HepG2 (cell line): ENCODE data around the gene DCDC2. TPM values are rescaled to one million over a fixed set of nuclear protein-coding genes. Genes with fewer than 3 reads are reported as not detected.

ENCODE experiments used
- BCL3 ChIP-seq: sonication (generic); formaldehyde crosslinking; IDR thresholded peaks from 2 replicates; pipeline ENCODE4 v1.5.1; 2020; ENCODE audit warnings: mild to moderate bottlenecking, missing genetic modification reagents, moderate library complexity
- CENPT ChIP-seq: sonication (generic); formaldehyde crosslinking; IDR thresholded peaks from 2 replicates; pipeline ENCODE4 v1.8.0; 2022; ENCODE audit warnings: low read depth, mild to moderate bottlenecking, moderate library complexity, missing genetic modification reagents
- FOSL2 ChIP-seq: sonication (generic); formaldehyde crosslinking; IDR thresholded peaks from 2 replicates; pipeline ENCODE4 v1.4.0; 2020; ENCODE audit warnings: missing genetic modification reagents
- MIER2 ChIP-seq: IDR thresholded peaks from 2 replicates; pipeline ENCODE4 v1.6.1; 2016; ENCODE audit warnings: missing biosample characterization, missing genetic modification reagents
- MIXL1 ChIP-seq: IDR thresholded peaks from 2 replicates; pipeline ENCODE4 v1.6.1; 2016
- MTA1 ChIP-seq: sonication (generic); formaldehyde crosslinking; IDR thresholded peaks from 2 replicates; pipeline ENCODE4 v1.4.0; 2020; ENCODE audit warnings: missing genetic modification reagents, mild to moderate bottlenecking, borderline replicate concordance
- MTF1 ChIP-seq: sonication (generic); formaldehyde crosslinking; IDR thresholded peaks from 2 replicates; pipeline ENCODE4 v1.5.0; 2020; ENCODE audit warnings: missing genetic modification reagents
- PATZ1 ChIP-seq: sonication (generic); formaldehyde crosslinking; IDR thresholded peaks from 2 replicates; pipeline ENCODE4 v1.4.0; 2020; ENCODE audit warnings: missing genetic modification reagents
- RXRB ChIP-seq: IDR thresholded peaks from 2 replicates; pipeline ENCODE4 v1.6.1; 2016; ENCODE audit warnings: borderline replicate concordance, missing genetic modification reagents, missing compliant biosample characterization
- SMAD3 ChIP-seq: sonication (generic); formaldehyde crosslinking; IDR thresholded peaks from 2 replicates; pipeline ENCODE4 v1.4.0; 2020; ENCODE audit warnings: missing genetic modification reagents
- ZBTB7B ChIP-seq: sonication (generic); formaldehyde crosslinking; IDR thresholded peaks from 2 replicates; pipeline ENCODE4 v1.4.0; 2020; ENCODE audit warnings: missing genetic modification reagents
- ZMYM2 ChIP-seq: sonication (generic); formaldehyde crosslinking; IDR thresholded peaks from 2 replicates; pipeline ENCODE4 v1.8.0; 2022; ENCODE audit warnings: mild to moderate bottlenecking, missing genetic modification reagents
- ZNF292 ChIP-seq: sonication (generic); formaldehyde crosslinking; IDR thresholded peaks from 2 replicates; pipeline ENCODE4 v1.8.1; 2022; ENCODE audit warnings: mild to moderate bottlenecking, low read depth, missing genetic modification reagents, borderline replicate concordance
- ZNF317 ChIP-seq: sonication (generic); formaldehyde crosslinking; IDR thresholded peaks from 2 replicates; pipeline ENCODE4 v1.5.0; 2020; ENCODE audit warnings: mild to moderate bottlenecking, missing genetic modification reagents
- ZNF567 ChIP-seq: sonication (generic); formaldehyde crosslinking; IDR thresholded peaks from 2 replicates; pipeline ENCODE4 v1.8.1; 2023; ENCODE audit warnings: mild to moderate bottlenecking, missing genetic modification reagents, borderline replicate concordance
- ZNF574 ChIP-seq: sonication (generic); formaldehyde crosslinking; IDR thresholded peaks from 2 replicates; pipeline ENCODE4 v1.4.0; 2020; ENCODE audit warnings: missing genetic modification reagents
- ZNF629 ChIP-seq: sonication (generic); formaldehyde crosslinking; conservative IDR thresholded peaks from 2 replicates; pipeline ENCODE4 v1.5.0; 2020; ENCODE audit warnings: missing genetic modification reagents
- ZNF782 ChIP-seq: sonication (generic); formaldehyde crosslinking; IDR thresholded peaks from 2 replicates; pipeline ENCODE4 v1.4.0; 2020; ENCODE audit warnings: missing genetic modification reagents, mild to moderate bottlenecking, borderline replicate concordance
- ZNF878 ChIP-seq: sonication (generic); formaldehyde crosslinking; IDR thresholded peaks from 2 replicates; pipeline ENCODE4 v1.8.1; 2023; ENCODE audit warnings: mild to moderate bottlenecking, missing genetic modification reagents, moderate library complexity
- polyA plus RNA-seq, 8 experiments: library from polyadenylated mRNA; depleted of rRNA in 3 of 8; stranded (reverse) in 7 of 8; unstranded in 1 of 8; fragments of >200 nt; fragmentation: Illumina TruSeq in 4 of 8; extraction: Trizol in 4 of 8; gene quantifications; 2 replicates each; pipeline versions ENCODE4 v1.2.1 to v1.2.3, GENCODE V29; 2011 to 2016; ENCODE audit warnings: low read depth in 4 of 8, missing spikeins in 1 of 8, mixed read lengths in 1 of 8; ENCODE audit not compliant: insufficient read depth in 1 of 8
- total RNA-seq, 5 experiments: library from RNA; depleted of rRNA; stranded (reverse); fragments of >200 nt; fragmentation: Illumina TruSeq; extraction: Trizol; gene quantifications; 2 replicates each; pipeline ENCODE4 v1.2.3, GENCODE V29; 2016; ENCODE audit warnings: low read depth in 1 of 5

Gene DCDC2
- total and polyA plus RNA-seq, 2 of the 13 experiments (the other 11 are each of a cell fraction or from before 2014, with no cell fraction given) = 9.0 to 36.2 TPM

GRCh38 chr6:24145690-24146131 is 212.1 kb downstream of the DCDC2 start (continued):
- TF ChIP-seq MTA1 (CRISPR knock-in tag) = 0 out of 2 replicates have a peak, but pooled peaks have one; percentile 35
- TF ChIP-seq MTF1 = no peak
- 0 out of 2 replicates have a peak, but pooled peaks have one; percentile 45 for TF ChIP-seq ZBTB7B
- no peak for TF ChIP-seq ZNF567 (CRISPR knock-in tag)
- 0 out of 2 replicates have a peak, but pooled peaks have one; percentile 20 for TF ChIP-seq MIXL1 (CRISPR knock-in tag)
- peak; percentile 42; the same call in 1 of the 2 replicates for TF ChIP-seq PATZ1
- TF ChIP-seq ZNF317 (CRISPR knock-in tag) = 0 out of 2 replicates have a peak, but pooled peaks have one; percentile 36
- TF ChIP-seq ZNF574 (CRISPR knock-in tag) = peak; percentile 60; the same call in 1 of the 2 replicates
- no peak for TF ChIP-seq ZNF878
- no peak for TF ChIP-seq ZNF782
- TF ChIP-seq SMAD3 (CRISPR knock-in tag) = 0 out of 2 replicates have a peak, but pooled peaks have one; percentile 35
- 0 out of 2 replicates have a peak, but pooled peaks have one; percentile 39 for TF ChIP-seq CENPT (CRISPR knock-in tag)
- TF ChIP-seq ZNF629 = peak; percentile 88
- peak; percentile 74; the same call in 1 of the 2 replicates for TF ChIP-seq ZNF292
- peak; percentile 72; the same call in 1 of the 2 replicates for TF ChIP-seq ZMYM2 (CRISPR knock-in tag)
- peak; percentile 70; the same call in 1 of the 2 replicates for TF ChIP-seq MIER2
- TF ChIP-seq FOSL2 (CRISPR knock-in tag) = peak; percentile 40
- TF ChIP-seq RXRB (CRISPR knock-in tag) = peak; percentile 70; the same call in 1 of the 2 replicates
- 0 out of 2 replicates have a peak, but pooled peaks have one; percentile 5 for TF ChIP-seq BCL3 (CRISPR knock-in tag)
